ENCODE data around the gene KRTAP4-11.

- TF ChIP-seq POLR2A (IDR thresholded peaks at IDR 0.05) = no peak
- TF ChIP-seq CTCF (IDR thresholded peaks at IDR 0.05) = no peak
- no peak for TF ChIP-seq POLR2AphosphoS5 (IDR thresholded peaks at IDR 0.05)
These were observed 20.1 kb downstream of the KRTAP4-11 start, which contains the start of gene KRTAP4-8 for GRCh38 chr17:41098042-41098441.

Measured in transverse colon (tissue), 4 donors.